Epithelial cell of proximal tubule (primary cell): Measurements from ENCODE around the gene IL4I1. TPM values are rescaled to one million over a fixed set of nuclear protein-coding genes. Genes with fewer than 3 reads are reported as not detected.

Experiments used
- DNase-seq: peaks from one replicate; pipeline ENCODE4 v3.0.0-alpha.2; 2011; ENCODE audit warnings: low read depth
- H3K4me3 ChIP-seq: 2 replicates; pipeline ENCODE4 v1.5.1; 2011; ENCODE audit warnings: low read depth, mild to moderate bottlenecking, low read length
- CTCF ChIP-seq: conservative IDR thresholded peaks from 2 replicates; pipeline ENCODE4 v1.5.1; 2012; ENCODE audit warnings: low read depth, mild to moderate bottlenecking, low read length
- total RNA-seq: library from RNA; depleted of rRNA; stranded (reverse); fragments of >200 nt; gene quantifications from 2 replicates; pipeline ENCODE4 v1.2.3, GENCODE V29; 2015

The IL4I1 gene
- total RNA-seq, 1 donor from 2014 or later: 9.5 TPM

GRCh38 chr19:49852631-49853126, 44.0 kb downstream of the IL4I1 start:
- DNase-seq: no peak
- H3K4me3 ChIP-seq: peak overlapping the region; percentile 84

GRCh38 chr19:49851456-49852259, 45.0 kb downstream of the IL4I1 start:
- no peak for DNase-seq
- no peak for TF ChIP-seq CTCF
- H3K4me3 ChIP-seq: peak overlapping the region; percentile 84

More at GRCh38 chr19:49852631-49853126, 44.0 kb downstream of the IL4I1 start:
- no peak for TF ChIP-seq CTCF

- DNase-seq: no peak
- TF ChIP-seq CTCF: no peak
- H3K4me3 ChIP-seq: peak within 1 kb of the TSS; percentile 84
These were observed 46.0 kb downstream of the IL4I1 start, which contains the start of gene PTOV1 for GRCh38 chr19:49850487-49851342. PTOV1 (plus strand) TSS chr19:49851159.

GRCh38 chr19:49850221-49850486, 46.5 kb downstream of the IL4I1 start:
- H3K4me3 ChIP-seq: peak overlapping the region; percentile 84
- DNase-seq: no peak
- TF ChIP-seq CTCF: no peak

GRCh38 chr19:49849433-49850220, 47.1 kb downstream of the IL4I1 start:
- TF ChIP-seq CTCF: no peak
- no peak for DNase-seq
- peak overlapping the region; percentile 84 for H3K4me3 ChIP-seq

GRCh38 chr19:49848938-49849337, 47.7 kb downstream of the IL4I1 start:
- no peak overlapping the region for H3K4me3 ChIP-seq
- DNase-seq: no peak
- no peak for TF ChIP-seq CTCF
